Trophoblast cell (in vitro differentiated cells and primary cell): ENCODE results near the gene SP8.

Experiments
- DNase-seq, 2 donors: peaks; one replicate each; pipeline ENCODE4 v3.0.0-alpha.2; 2016
- H2AFZ ChIP-seq: 2 replicates; pipeline ENCODE4 v1.6.1; 2013; ENCODE audit warnings: low read length, moderate library complexity, mild to moderate bottlenecking; ENCODE audit not compliant: insufficient read depth, poor library complexity
- H2AK5ac ChIP-seq: 2 replicates; pipeline ENCODE4 v1.6.1; 2013; ENCODE audit warnings: mild to moderate bottlenecking, low read length
- H2BK120ac ChIP-seq: 2 replicates; pipeline ENCODE4 v1.6.1; 2013; ENCODE audit warnings: low read length, mild to moderate bottlenecking, moderate library complexity; ENCODE audit not compliant: insufficient read depth, poor library complexity
- H2BK12ac ChIP-seq: 2 replicates; pipeline ENCODE4 v1.6.1; 2013; ENCODE audit warnings: mild to moderate bottlenecking, low read length, moderate library complexity
- H2BK5ac ChIP-seq: 2 replicates; pipeline ENCODE4 v1.6.1; 2013; ENCODE audit warnings: low read length, low read depth, moderate library complexity, mild to moderate bottlenecking; ENCODE audit not compliant: poor library complexity
- H3K14ac ChIP-seq: 2 replicates; pipeline ENCODE4 v1.6.1; 2013; ENCODE audit warnings: mild to moderate bottlenecking, low read length
- H3K18ac ChIP-seq: 2 replicates; pipeline ENCODE4 v1.6.1; 2013; ENCODE audit warnings: mild to moderate bottlenecking, low read length
- H3K23ac ChIP-seq: 2 replicates; pipeline ENCODE4 v1.6.1; 2013; ENCODE audit warnings: low read length
- H3K27ac ChIP-seq: 2 replicates; pipeline ENCODE4 v1.5.1; 2013; ENCODE audit warnings: low read depth, mild to moderate bottlenecking, inconsistent platforms, low read length, moderate library complexity
- H3K27me3 ChIP-seq: 2 replicates; pipeline ENCODE4 v1.6.1; 2013; ENCODE audit warnings: inconsistent platforms, mild to moderate bottlenecking, low read length, moderate library complexity; ENCODE audit not compliant: insufficient read depth
- H3K36me3 ChIP-seq, 2 experiments: 1 replicate in 1 of 2; 2 replicates in 1 of 2; pipeline ENCODE4 v1.6.1; 2013; ENCODE audit warnings: low read length in 2 of 2, mild to moderate bottlenecking in 2 of 2, moderate library complexity in 1 of 2; ENCODE audit not compliant: insufficient read depth in 2 of 2, control insufficient read depth in 1 of 2
- H3K4ac ChIP-seq: 2 replicates; pipeline ENCODE4 v1.6.1; 2013; ENCODE audit warnings: low read depth, mild to moderate bottlenecking, low read length, moderate library complexity
- H3K4me1 ChIP-seq, 2 experiments: 1 replicate in 1 of 2; 2 replicates in 1 of 2; pipeline ENCODE4 v1.6.1; 2013; ENCODE audit warnings: low read length in 2 of 2, mild to moderate bottlenecking in 2 of 2, moderate library complexity in 1 of 2; ENCODE audit not compliant: insufficient read depth in 2 of 2, control insufficient read depth in 1 of 2
- H3K4me2 ChIP-seq: 2 replicates; pipeline ENCODE4 v1.6.1; 2013; ENCODE audit warnings: inconsistent platforms, mild to moderate bottlenecking, low read length, moderate library complexity
- H3K4me3 ChIP-seq: 2 replicates; pipeline ENCODE4 v1.5.1; 2013; ENCODE audit warnings: mild to moderate bottlenecking, low read depth, low read length, inconsistent platforms
- H3K79me1 ChIP-seq: one replicate; pipeline ENCODE4 v1.6.1; 2013; ENCODE audit warnings: low read length
- H3K79me2 ChIP-seq: 2 replicates; pipeline ENCODE4 v1.6.1; 2013; ENCODE audit warnings: low read length, mild to moderate bottlenecking; ENCODE audit not compliant: control insufficient read depth, insufficient read depth, poor library complexity
- H3K9ac ChIP-seq: 2 replicates; pipeline ENCODE4 v1.6.1; 2013; ENCODE audit warnings: mild to moderate bottlenecking, low read length
- H3K9me3 ChIP-seq: 2 replicates; pipeline ENCODE4 v1.6.1; 2013; ENCODE audit warnings: low read depth, mild to moderate bottlenecking, control low read depth, inconsistent platforms, low read length; ENCODE audit not compliant: insufficient read depth
- H4K12ac ChIP-seq: 2 replicates; pipeline ENCODE4 v1.6.1; 2013; ENCODE audit warnings: low read depth, mild to moderate bottlenecking, low read length, moderate library complexity
- H4K8ac ChIP-seq: 2 replicates; pipeline ENCODE4 v1.6.1; 2013; ENCODE audit warnings: low read depth, mild to moderate bottlenecking, low read length, moderate library complexity
- H4K91ac ChIP-seq: one replicate; pipeline ENCODE4 v1.6.1; 2013; ENCODE audit warnings: low read depth, mild to moderate bottlenecking, low read length, moderate library complexity
- WGBS: extraction: QIAGEN DNeasy Blood & Tissue Kit; methylation state at CpG from one replicate; pipeline ENCODE4 v1.1.7; 2013; ENCODE audit warnings: missing lambda C conversion rate; ENCODE audit not compliant: insufficient read length, insufficient coverage; ENCODE audit errors: extremely low coverage; 5-methylcytosine and 5-hydroxymethylcytosine counted together

SP8 gene

GRCh38 chr7:20794676-20795075 lies 8.0 kb upstream of the SP8 start:
- WGBS: no CpG with 5 or more reads among the region's 13 CpGs
- Histone ChIP-seq H3K79me1 (no peaks in the 10 kb centered on the region), H3K9ac (no peak overlapping the region), H2AFZ (no peak overlapping the region), H3K4me1 (peaks cover 0 to 10% of the 10 kb centered on the region in 2 experiments), H3K4me3 (no peak overlapping the region), H3K27me3 (peaks cover 68% of the 10 kb centered on the region), H4K12ac (no peak overlapping the region), H3K27ac (no peak overlapping the region), H2BK12ac (no peak overlapping the region), H3K23ac (no peak overlapping the region), H3K18ac (no peak overlapping the region), H2BK5ac (no peak overlapping the region), H3K36me3 (no peaks in the 10 kb centered on the region), H3K4ac (no peak overlapping the region), H2AK5ac (no peak overlapping the region), H4K8ac (no peak overlapping the region), H3K4me2 (no peak overlapping the region), H2BK120ac (no peak overlapping the region), H4K91ac (no peak overlapping the region), H3K9me3 (peaks cover 4% of the 10 kb centered on the region), H3K14ac (no peak overlapping the region), H3K79me2 (no peaks in the 10 kb centered on the region)
- DNase-seq: no peak

GRCh38 chr7:20793694-20794394 lies 7.2 kb upstream of the SP8 start:
- DNase-seq: no peak
- Histone ChIP-seq H2BK12ac (no peak overlapping the region), H2AFZ (no peak overlapping the region), H2BK5ac (no peak overlapping the region), H2BK120ac (no peak overlapping the region), H4K12ac (no peak overlapping the region), H3K79me1 (no peaks in the 10 kb centered on the region), H3K18ac (no peak overlapping the region), H3K23ac (no peak overlapping the region), H3K14ac (no peak overlapping the region), H3K4me2 (no peak overlapping the region), H3K27ac (no peak overlapping the region), H3K36me3 (no peaks in the 10 kb centered on the region), H3K4ac (no peak overlapping the region), H3K79me2 (no peaks in the 10 kb centered on the region), H3K9me3 (peaks cover 4% of the 10 kb centered on the region), H3K4me1 (peaks cover 0 to 10% of the 10 kb centered on the region in 2 experiments), H4K8ac (no peak overlapping the region), H3K9ac (no peak overlapping the region), H3K27me3 (peaks cover 67% of the 10 kb centered on the region), H3K4me3 (no peak overlapping the region), H2AK5ac (no peak overlapping the region), H4K91ac (no peak overlapping the region)
- WGBS: no CpG with 5 or more reads among the region's 15 CpGs

DNA sequence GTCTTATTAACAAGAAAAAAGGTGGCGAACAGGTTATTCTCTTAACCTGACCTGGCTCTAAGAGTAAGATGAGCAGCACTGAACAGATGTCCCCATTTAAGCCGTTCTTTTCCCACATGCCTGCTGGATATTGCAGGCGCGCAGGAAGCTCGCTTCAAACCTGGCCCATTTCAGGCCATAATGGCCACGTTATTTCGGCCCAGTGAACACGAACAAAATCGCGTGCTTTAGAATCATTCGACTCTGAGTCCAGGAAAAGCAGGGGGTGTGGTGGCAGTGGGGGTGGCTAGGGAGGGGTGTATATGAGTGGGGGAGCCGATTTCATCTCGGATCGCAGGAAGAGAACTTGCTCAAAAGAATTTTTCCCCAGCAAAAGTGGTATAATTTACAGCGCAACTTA lies 6.6 kb upstream of the SP8 start:
- DNase-seq: no peak
- no CpG with 5 or more reads among the region's 15 CpGs for WGBS
- no peak overlapping the region for H3K18ac ChIP-seq
- H2BK12ac ChIP-seq: no peak overlapping the region
- no peak overlapping the region for H4K8ac ChIP-seq
- no peak overlapping the region for H3K27ac ChIP-seq
- H3K9ac ChIP-seq: no peak overlapping the region
- no peak overlapping the region for H2AFZ ChIP-seq
- no peak overlapping the region for H3K4me2 ChIP-seq
- H3K9me3 ChIP-seq: peaks cover 4% of the 10 kb centered on the region
- no peak overlapping the region for H2BK120ac ChIP-seq
- peaks cover 65% of the 10 kb centered on the region for H3K27me3 ChIP-seq
- no peak overlapping the region for H3K4me3 ChIP-seq
- no peaks in the 10 kb centered on the region for H3K79me1 ChIP-seq
- H3K4me1 ChIP-seq: peaks cover 0 to 7% of the 10 kb centered on the region in 2 experiments
- H3K36me3 ChIP-seq: no peaks in the 10 kb centered on the region
- no peak overlapping the region for H4K12ac ChIP-seq
- H4K91ac ChIP-seq: no peak overlapping the region
- no peak overlapping the region for H3K14ac ChIP-seq
- H3K23ac ChIP-seq: no peak overlapping the region
- no peaks in the 10 kb centered on the region for H3K79me2 ChIP-seq
- H2AK5ac ChIP-seq: no peak overlapping the region
- no peak overlapping the region for H2BK5ac ChIP-seq
- H3K4ac ChIP-seq: no peak overlapping the region

GRCh38 chr7:20791538-20792434 lies 5.1 kb upstream of the SP8 start:
- H4K91ac ChIP-seq: no peak overlapping the region
- H3K4me3 ChIP-seq: no peak overlapping the region
- no peak overlapping the region for H3K18ac ChIP-seq
- H2BK120ac ChIP-seq: no peak overlapping the region
- no peaks in the 10 kb centered on the region for H3K36me3 ChIP-seq
- no peak overlapping the region for H4K8ac ChIP-seq
- peaks cover 4% of the 10 kb centered on the region in 2 experiments for H3K4me1 ChIP-seq
- H3K79me2 ChIP-seq: no peaks in the 10 kb centered on the region
- no peak for DNase-seq
- no CpG with 5 or more reads among the region's 8 CpGs for WGBS
- H3K9ac ChIP-seq: no peak overlapping the region
- no peaks in the 10 kb centered on the region for H3K79me1 ChIP-seq
- H3K14ac ChIP-seq: no peak overlapping the region
- H2BK5ac ChIP-seq: no peak overlapping the region
- H3K9me3 ChIP-seq: peaks cover 7% of the 10 kb centered on the region
- H2BK12ac ChIP-seq: no peak overlapping the region
- no peak overlapping the region for H3K27ac ChIP-seq
- H2AFZ ChIP-seq: no peak overlapping the region
- H3K4ac ChIP-seq: no peak overlapping the region
- no peak overlapping the region for H3K23ac ChIP-seq
- no peak overlapping the region for H3K4me2 ChIP-seq
- H3K27me3 ChIP-seq: peaks cover 63% of the 10 kb centered on the region
- no peak overlapping the region for H2AK5ac ChIP-seq
- no peak overlapping the region for H4K12ac ChIP-seq
